ENCODE results near the gene SPPL2B. TPM values are rescaled to one million over a fixed set of nuclear protein-coding genes. Genes with fewer than 3 reads are reported as not detected.

Gene SPPL2B
- polyA plus RNA-seq, 1 donor from 2014 or later = 68.7 TPM

DNA sequence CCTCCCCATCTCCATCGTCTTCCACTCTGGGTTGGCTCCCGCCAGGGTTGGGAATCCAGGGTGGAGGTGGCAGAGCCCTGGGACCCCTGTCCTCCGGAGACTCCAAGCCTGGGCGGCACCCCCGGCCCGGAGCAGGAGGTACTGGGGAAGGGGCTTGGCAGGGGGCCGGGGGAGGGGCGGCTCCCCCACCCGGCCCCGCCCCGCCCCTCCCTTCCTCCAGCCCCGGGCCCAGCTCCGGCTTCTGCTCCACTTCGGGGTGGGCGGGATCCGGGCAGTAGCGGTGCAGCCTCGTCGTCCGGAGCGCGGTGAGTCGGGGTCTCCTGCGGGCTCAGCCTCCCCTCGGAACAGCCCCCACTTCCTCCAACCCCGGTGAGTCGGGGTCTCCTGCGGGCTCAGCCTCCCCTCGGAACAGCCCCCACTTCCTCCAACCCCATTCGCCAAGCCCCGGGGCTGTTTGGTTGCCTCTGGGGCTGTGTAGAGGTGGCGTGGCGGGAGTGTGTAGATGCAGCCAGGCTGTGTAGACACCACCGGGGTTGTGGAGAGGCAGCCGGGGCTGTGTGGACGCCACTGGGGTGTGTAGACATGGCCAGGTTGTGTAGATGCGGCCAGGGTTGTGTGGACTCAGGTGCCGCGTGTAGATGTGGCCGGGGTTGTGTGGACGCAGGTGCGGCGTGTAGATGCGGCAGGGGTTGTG lies 31.7 kb downstream of the SPPL2B start, which contains the start of gene TMPRSS9:
TSS of gene TMPRSS9 (plus strand) at position 274 of the 694 bp plus-strand sequence. CDS start 29,521 bp downstream, outside the sequence.
- Histone ChIP-seq H3K9ac (ENCODE audit: low read length) (no peak within 1 kb of the TSS), H3K79me2 (replicated peaks; ENCODE audit: insufficient read depth, low read length) (no peaks in the 10 kb centered on the region), H3K36me3 (ENCODE audit: insufficient read depth, low read length) (no peaks in the 10 kb centered on the region), H3K4me3 (ENCODE audit: low read length) (no peak within 1 kb of the TSS), H3K27ac (ENCODE audit: low read length) (no peak within 1 kb of the TSS), H3K27me3 (ENCODE audit: insufficient read depth, low read depth, low read length) (no peaks in the 10 kb centered on the region), H3F3A (ENCODE audit: insufficient read depth, low read length, poor library complexity, severe bottlenecking) (no peaks in the 10 kb centered on the region), H3K9me3 (ENCODE audit: low read length) (no peaks in the 10 kb centered on the region), H3K4me2 (ENCODE audit: low read length) (no peak within 1 kb of the TSS), H2AFZ (ENCODE audit: low read depth, low read length) (no peak within 1 kb of the TSS), H4K20me1 (ENCODE audit: insufficient read depth) (no peaks in the 10 kb centered on the region), H3K9me2 (ENCODE audit: insufficient read depth, low read length) (no peaks in the 10 kb centered on the region)
- TF ChIP-seq EZH2 (IDR thresholded peaks at IDR 0.05; ENCODE audit: borderline replicate concordance, insufficient read depth, low read length, poor library complexity, severe bottlenecking) = no peak

DNA sequence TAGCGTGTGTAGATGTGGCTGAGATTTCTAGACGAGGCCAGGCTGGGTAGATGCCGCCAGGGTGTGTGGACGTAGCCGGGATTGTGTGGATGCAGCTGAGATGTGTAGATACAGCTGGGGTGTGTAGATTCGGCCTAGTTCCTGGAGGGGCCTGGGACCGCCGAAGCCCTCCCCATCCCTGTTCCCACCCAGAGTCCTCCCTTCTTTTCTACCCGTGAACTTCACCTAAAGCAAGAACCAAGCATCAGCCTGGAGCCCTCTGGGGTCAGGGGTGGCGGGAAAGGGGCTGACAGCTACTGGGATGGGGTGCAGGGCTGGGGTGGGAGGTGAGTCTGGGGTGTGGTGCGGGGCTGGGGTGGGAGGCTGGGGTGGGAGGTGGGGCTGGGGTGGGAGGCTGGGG lies 32.3 kb downstream of the SPPL2B start:
- Histone ChIP-seq H4K20me1 (ENCODE audit: insufficient read depth) (no peaks in the 10 kb centered on the region), H3K27ac (ENCODE audit: low read length) (no peak overlapping the region), H3K4me2 (ENCODE audit: low read length) (no peak overlapping the region), H3F3A (ENCODE audit: insufficient read depth, low read length, poor library complexity, severe bottlenecking) (no peaks in the 10 kb centered on the region), H3K27me3 (ENCODE audit: insufficient read depth, low read depth, low read length) (no peaks in the 10 kb centered on the region), H3K9me3 (ENCODE audit: low read length) (no peaks in the 10 kb centered on the region), H3K4me3 (ENCODE audit: low read length) (no peak overlapping the region), H3K79me2 (replicated peaks; ENCODE audit: insufficient read depth, low read length) (no peaks in the 10 kb centered on the region), H3K9me2 (ENCODE audit: insufficient read depth, low read length) (no peaks in the 10 kb centered on the region), H2AFZ (ENCODE audit: low read depth, low read length) (no peak overlapping the region), H3K9ac (ENCODE audit: low read length) (no peak overlapping the region), H3K36me3 (ENCODE audit: insufficient read depth, low read length) (no peaks in the 10 kb centered on the region)
- TF ChIP-seq, protein P1, sequence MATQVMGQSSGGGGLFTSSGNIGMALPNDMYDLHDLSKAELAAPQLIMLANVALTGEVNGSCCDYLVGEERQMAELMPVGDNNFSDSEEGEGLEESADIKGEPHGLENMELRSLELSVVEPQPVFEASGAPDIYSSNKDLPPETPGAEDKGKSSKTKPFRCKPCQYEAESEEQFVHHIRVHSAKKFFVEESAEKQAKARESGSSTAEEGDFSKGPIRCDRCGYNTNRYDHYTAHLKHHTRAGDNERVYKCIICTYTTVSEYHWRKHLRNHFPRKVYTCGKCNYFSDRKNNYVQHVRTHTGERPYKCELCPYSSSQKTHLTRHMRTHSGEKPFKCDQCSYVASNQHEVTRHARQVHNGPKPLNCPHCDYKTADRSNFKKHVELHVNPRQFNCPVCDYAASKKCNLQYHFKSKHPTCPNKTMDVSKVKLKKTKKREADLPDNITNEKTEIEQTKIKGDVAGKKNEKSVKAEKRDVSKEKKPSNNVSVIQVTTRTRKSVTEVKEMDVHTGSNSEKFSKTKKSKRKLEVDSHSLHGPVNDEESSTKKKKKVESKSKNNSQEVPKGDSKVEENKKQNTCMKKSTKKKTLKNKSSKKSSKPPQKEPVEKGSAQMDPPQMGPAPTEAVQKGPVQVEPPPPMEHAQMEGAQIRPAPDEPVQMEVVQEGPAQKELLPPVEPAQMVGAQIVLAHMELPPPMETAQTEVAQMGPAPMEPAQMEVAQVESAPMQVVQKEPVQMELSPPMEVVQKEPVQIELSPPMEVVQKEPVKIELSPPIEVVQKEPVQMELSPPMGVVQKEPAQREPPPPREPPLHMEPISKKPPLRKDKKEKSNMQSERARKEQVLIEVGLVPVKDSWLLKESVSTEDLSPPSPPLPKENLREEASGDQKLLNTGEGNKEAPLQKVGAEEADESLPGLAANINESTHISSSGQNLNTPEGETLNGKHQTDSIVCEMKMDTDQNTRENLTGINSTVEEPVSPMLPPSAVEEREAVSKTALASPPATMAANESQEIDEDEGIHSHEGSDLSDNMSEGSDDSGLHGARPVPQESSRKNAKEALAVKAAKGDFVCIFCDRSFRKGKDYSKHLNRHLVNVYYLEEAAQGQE (IDR thresholded peaks at IDR 0.05; ENCODE audit: borderline replicate concordance) = no peak
- TF ChIP-seq, protein P2, sequence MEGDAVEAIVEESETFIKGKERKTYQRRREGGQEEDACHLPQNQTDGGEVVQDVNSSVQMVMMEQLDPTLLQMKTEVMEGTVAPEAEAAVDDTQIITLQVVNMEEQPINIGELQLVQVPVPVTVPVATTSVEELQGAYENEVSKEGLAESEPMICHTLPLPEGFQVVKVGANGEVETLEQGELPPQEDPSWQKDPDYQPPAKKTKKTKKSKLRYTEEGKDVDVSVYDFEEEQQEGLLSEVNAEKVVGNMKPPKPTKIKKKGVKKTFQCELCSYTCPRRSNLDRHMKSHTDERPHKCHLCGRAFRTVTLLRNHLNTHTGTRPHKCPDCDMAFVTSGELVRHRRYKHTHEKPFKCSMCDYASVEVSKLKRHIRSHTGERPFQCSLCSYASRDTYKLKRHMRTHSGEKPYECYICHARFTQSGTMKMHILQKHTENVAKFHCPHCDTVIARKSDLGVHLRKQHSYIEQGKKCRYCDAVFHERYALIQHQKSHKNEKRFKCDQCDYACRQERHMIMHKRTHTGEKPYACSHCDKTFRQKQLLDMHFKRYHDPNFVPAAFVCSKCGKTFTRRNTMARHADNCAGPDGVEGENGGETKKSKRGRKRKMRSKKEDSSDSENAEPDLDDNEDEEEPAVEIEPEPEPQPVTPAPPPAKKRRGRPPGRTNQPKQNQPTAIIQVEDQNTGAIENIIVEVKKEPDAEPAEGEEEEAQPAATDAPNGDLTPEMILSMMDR (IDR thresholded peaks at IDR 0.05; ENCODE audit: poor library complexity, severe bottlenecking) = no peak
- TF ChIP-seq TAF1 (IDR thresholded peaks at IDR 0.05; ENCODE audit: low read depth) = no peak
- no peak for TF ChIP-seq SMC3 (conservative IDR thresholded peaks at IDR 0.05; ENCODE audit: poor library complexity)
- no peak for TF ChIP-seq MXI1 (conservative IDR thresholded peaks at IDR 0.05; ENCODE audit: poor library complexity, severe bottlenecking)
- no peak for TF ChIP-seq EZH2 (IDR thresholded peaks at IDR 0.05; ENCODE audit: borderline replicate concordance, insufficient read depth, low read length, poor library complexity, severe bottlenecking)
